ENCODE results near the gene SLC7A5.

Gene SLC7A5

GRCh38 chr16:87846705-87847466 is 22.4 kb downstream of the SLC7A5 start:
- DNase-seq (ENCODE audit: low read depth), result no peak

DNA sequence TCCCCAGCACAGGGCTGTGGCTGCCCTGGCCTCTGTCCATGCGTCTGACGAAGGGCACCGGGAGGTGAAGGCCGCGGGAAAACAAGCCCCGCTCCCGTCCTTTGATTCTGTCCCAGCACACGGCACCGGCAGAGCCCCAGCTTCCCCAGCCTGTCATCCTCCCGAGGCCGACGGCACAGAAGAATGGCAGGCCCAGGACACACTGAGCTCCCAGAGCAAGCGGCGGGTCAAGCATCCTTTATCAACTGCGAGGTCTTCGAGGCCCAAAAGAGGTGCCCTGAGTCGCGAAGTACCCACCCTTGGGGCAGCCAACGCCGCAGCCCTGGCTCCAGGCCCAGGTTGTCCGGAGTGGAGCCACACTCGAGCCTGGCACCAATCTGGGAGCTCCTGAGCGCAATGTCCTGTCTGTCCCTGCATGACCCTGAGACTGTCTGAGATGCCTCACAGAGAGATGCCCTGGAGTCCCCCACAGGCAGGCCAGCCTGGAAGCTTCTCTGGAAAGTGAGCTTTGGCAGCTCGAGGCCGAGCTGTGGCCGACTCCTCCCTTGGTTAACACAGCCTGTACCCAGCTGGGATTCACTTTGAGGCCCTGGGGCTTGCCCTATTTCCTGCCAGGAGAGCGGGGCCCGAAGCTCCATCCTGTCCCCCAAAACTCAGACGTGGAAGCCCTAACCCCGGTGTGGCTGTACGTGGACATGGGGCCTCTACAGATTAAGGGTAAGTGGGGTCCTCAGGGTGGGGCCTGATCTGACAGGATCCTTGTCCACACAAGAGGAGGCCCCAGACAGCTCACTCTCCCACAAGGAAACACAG is 23.3 kb downstream of the SLC7A5 start:
- DNase-seq (ENCODE audit: low read depth), result no peak

DNA sequence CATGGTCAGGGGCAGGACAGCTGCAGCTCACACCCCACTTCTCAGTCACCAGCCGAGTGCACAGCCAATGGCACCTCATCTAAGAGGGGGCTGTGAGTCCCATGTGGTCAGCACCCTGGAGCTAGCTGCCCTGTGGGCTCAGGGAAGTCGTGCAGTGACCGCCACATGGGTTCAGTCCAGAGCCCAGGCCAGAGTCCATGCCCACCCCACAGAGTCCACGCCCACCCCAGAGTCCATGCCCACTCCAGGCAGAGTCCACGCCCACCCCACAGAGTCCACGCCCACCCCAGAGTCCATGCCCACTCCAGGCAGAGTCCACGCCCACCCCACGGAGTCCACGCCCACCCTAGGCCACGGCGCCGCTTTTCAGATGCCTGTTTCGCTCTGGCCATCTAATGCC is 24.1 kb downstream of the SLC7A5 start:
- DNase-seq (ENCODE audit: low read depth), result no peak

- DNase-seq (ENCODE audit: low read depth), result no peak
These were observed 24.5 kb downstream of the SLC7A5 start for GRCh38 chr16:87844809-87845208.

DNA sequence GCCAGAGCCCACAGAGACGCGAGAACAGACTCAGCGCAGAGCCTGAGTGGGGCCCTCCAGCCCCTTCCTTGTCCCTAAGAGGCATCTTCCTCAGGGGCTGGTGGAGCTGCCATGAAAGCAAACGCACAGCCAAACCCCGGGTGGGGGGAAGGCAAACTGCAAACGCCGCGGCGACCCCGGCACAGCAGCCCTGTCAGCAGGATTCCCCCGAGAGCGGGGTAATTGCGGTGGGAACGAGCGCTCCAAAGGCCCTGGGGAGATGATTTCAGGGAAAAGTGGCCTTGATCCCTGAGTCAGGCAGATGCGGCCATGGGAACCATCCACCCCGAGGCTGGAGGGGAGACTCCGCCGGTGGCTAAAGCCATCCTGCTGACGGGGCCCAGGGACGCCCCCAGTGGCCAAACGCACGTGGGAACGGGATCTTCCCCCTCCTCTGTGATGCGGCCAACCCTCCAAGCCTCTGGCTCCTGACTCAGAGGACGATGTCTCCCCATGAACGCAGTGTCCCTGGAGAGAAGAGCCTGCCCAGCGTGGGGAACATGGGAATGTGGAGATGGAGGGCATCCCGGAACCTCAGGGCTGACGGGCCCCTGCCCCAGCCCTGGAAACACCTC is 25.1 kb downstream of the SLC7A5 start:
- DNase-seq (ENCODE audit: low read depth), result no peak

- no peak for DNase-seq (ENCODE audit: low read depth)
These were observed 25.6 kb downstream of the SLC7A5 start for GRCh38 chr16:87843678-87844105.

DNA sequence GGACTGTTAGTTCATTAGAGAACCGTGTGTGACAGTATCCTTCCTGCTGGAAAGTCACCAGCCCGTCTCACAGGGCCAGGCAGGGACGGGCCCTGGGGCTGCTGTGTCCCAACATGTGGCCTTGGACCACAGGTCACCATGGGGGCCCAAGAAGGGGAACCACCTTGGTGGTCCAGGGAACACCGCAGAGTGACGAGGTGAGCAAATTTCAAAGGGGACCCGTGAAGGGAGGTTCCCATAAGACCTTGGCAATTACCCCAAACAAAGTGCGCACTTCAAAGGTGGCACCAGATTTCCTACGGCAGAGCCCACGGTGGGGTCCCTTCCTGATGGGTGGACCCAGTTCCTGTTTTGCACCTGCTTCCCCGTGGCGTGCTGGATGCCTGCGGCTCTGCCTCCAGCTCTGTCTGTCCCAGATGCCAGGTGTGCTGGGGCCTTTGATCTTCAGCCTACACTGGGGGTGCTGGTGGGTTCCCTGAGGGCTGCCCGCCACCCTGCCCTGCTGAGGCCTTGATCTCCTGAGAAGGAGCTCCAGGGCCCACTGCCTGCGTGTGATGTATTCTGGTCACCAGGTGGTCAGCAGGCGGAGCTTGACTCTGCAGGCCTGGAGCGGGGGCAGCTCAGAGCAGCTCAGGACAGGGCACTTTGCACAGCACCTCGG is 27.0 kb downstream of the SLC7A5 start:
- no peak for DNase-seq (ENCODE audit: low read depth)

GRCh38 chr16:87841340-87842208 is 27.7 kb downstream of the SLC7A5 start:
- DNase-seq (ENCODE audit: low read depth), result no peak

- DNase-seq (ENCODE audit: low read depth), result no peak
These were observed 28.9 kb downstream of the SLC7A5 start for GRCh38 chr16:87840271-87840978.

- no peak for DNase-seq (ENCODE audit: low read depth)
These were observed 29.6 kb downstream of the SLC7A5 start for GRCh38 chr16:87839542-87840270.

DNA sequence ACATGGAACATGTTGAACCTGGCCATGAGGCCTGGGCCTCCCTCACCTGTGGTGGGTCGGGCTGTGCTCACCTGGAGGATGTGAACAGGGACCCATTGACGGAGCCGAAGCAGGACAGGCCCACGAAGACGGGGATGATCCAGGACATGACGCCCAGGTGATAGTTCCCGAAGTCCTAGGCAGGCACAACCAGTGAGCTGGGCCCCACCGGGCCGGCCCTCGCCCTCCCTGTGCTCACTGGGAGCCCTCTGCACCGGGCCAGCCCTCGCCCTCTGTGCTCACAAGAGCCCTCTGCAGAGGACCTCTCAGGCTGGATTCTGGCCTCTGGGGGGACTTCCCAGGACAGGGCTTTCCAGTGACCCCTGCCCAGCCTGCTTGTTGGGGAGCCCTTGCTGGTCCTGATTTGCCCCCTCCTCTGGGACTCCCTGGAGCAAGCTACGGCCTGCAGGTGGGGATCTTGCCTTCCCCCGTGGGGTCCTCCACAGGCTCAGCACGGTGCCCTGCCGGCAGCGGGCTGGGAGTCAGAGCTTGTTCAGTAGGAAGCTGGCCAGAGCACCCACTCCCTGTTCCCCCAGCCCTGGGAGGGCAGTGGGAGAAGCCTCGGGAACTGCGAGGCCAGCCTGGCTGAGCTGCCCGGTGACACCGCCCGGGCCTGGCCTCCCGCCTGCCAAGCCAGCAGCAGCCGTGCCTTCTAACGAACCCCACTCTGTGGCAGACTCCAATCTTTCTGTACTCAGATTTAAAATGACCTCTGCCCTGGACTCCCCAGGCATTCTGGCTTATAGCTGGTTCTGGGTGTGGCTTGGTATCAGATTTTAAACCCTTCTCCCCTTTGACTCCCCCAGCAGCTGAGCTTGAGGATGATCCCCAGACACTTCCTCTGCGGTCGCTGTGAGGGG is 30.4 kb downstream of the SLC7A5 start:
- DNase-seq (ENCODE audit: low read depth), result no peak

GRCh38 chr16:87837627-87838289 is 31.5 kb downstream of the SLC7A5 start:
- no peak for DNase-seq (ENCODE audit: low read depth)

- DNase-seq (ENCODE audit: low read depth), result no peak
These were observed 32.3 kb downstream of the SLC7A5 start for GRCh38 chr16:87836844-87837581.

DNA sequence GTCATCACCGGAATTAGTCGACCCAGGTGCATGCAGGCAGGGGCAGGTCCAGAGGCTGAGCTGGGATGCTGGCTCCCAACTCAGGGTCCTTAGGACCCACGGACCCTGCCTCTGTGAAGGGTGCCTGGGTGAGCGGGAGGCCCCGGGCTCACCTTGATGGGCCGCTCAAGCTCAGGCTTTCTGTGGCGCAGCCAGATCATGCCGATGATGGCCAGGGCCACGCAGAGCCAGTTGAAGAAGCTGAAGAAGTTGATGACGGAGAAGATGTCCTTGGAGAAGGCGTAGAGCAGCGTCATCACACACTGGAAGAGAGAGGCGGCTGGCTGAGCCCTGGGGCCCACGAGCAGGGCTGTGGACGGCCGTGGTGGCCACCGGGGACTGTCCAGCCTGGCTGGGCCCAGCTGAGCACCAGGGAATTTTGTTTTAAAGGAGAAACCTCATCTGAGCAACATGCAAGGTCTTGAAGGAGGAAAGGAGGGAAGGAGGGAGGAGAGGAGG is 32.9 kb downstream of the SLC7A5 start:
- DNase-seq (ENCODE audit: low read depth), result no peak

- DNase-seq (ENCODE audit: low read depth), result no peak
These were observed 33.4 kb downstream of the SLC7A5 start for GRCh38 chr16:87835882-87836331.

GRCh38 chr16:87834668-87835473 is 34.4 kb downstream of the SLC7A5 start:
- no peak for DNase-seq (ENCODE audit: low read depth)
